Left lung (tissue), 10 donors: ENCODE data around the gene SSBP4. TPM values are rescaled to one million over a fixed set of nuclear protein-coding genes. Genes with fewer than 3 reads are reported as not detected.
A peak's percentile ranks its signal among the peaks of the same experiment; 100 is the strongest.

Experiments used
- ATAC-seq: fragments of 200-7000 bp; cut with Tn5 transposase; one replicate; pipeline ENCODE4 v1.9.1; 2020; ENCODE audit warnings: moderate library complexity
- DNase-seq, 4 donors: peaks; one replicate each; pipeline ENCODE4 v3.0.0-alpha.2; 2013 to 2020
- H3K27ac ChIP-seq, 2 donors: fragments of 200-600 bp; sonication (generic) in 1 of 2; one replicate each; pipeline versions ENCODE4 v1.5.0 to v1.8.0; 2020 to 2021
- H3K27me3 ChIP-seq, 2 donors: fragments of 200-600 bp; sonication (generic) in 1 of 2; one replicate each; pipeline versions ENCODE4 v1.5.0 to v1.8.0; 2020 to 2021
- H3K36me3 ChIP-seq, 2 donors: fragments of 200-600 bp; sonication (generic) in 1 of 2; one replicate each; pipeline versions ENCODE4 v1.5.0 to v1.8.0; 2020 to 2021
- H3K4me1 ChIP-seq, 2 donors: fragments of 200-600 bp; one replicate each; pipeline ENCODE4 v1.8.0; 2021
- H3K4me3 ChIP-seq, 2 donors: fragments of 200-600 bp; sonication (generic) in 1 of 2; one replicate each; pipeline versions ENCODE4 v1.5.0 to v1.8.0; 2020 to 2021; ENCODE audit warnings: mild to moderate bottlenecking in 1 of 2
- H3K9me3 ChIP-seq, 2 donors: fragments of 200-600 bp; sonication (generic) in 1 of 2; one replicate each; pipeline versions ENCODE4 v1.5.0 to v1.8.0; 2020 to 2021
- CTCF ChIP-seq, 2 donors: fragments of 200-600 bp; sonication (generic) in 1 of 2; IDR thresholded peaks; one replicate each; pipeline versions ENCODE4 v1.5.0 to v1.8.0; 2021; ENCODE audit warnings: antibody characterized with exemption in 2 of 2
- intact Hi-C, 2 donors: fragments of 100-400 bp; cut with DNase I; formaldehyde crosslinking; loops; one replicate each; pipeline versions ENCODE4 v1.11.2 to v1.14.2; 2022
- polyA plus RNA-seq, 6 donors: library from polyadenylated mRNA; unstranded; fragments of 120-200 nt; gene quantifications; one replicate each; pipeline ENCODE4 v1.2.1, GENCODE V29; 2013; ENCODE audit not compliant: insufficient read length in 6 of 6
- total RNA-seq, 2 donors: library from RNA; stranded (reverse); fragmentation: NEBNext Ultra II Directional; extraction: Animal tissue kit (Norgen Biotek cat#: 25700); gene quantifications; one replicate each; pipeline ENCODE4 v1.2.1, GENCODE V29; 2021
- donor health status: DM: no; HTN: yes; CAD: no.
- donor health status: DM: no; HTN: no; CAD: no.

The SSBP4 gene
- total and polyA plus RNA-seq, 8 donors: 49.8 to 99.8 (median 74.5) TPM

DNA sequence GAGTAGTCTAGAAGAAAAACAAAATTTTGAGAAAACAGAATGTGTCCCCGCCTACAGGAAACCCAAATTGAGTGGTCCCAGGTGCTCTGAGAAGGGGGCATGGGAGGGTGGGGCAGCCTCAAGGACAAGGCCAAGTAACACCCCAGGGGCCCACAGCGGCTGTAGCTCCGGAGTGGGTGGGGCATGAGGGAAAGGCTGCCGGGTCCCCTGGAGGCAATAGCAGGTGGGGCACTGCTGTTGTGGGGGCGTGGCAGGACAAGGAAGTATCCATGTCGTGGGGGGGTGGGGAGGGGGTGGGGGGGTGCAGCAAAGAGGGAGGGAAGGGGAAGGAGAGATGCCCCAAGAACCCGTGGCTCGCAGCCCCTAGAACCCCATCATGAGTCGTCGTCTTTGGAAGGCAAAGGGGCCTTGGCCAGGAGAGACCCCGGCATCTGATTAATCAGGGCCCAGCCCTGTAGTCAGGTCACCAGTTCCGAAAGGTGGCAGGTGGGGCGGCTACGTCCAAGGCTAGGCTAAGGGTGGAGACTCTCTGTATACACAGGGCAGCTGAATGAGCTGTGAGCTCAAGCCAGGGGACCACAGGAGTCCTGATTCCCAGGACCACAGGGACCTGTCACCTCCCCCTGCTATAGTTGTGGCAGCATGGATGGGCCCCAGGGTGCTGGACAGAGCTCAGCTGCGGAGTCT, 26.2 kb downstream of the SSBP4 start:
- ATAC-seq: no peak
- intact Hi-C loops: no loop called here
- H3K36me3 ChIP-seq: peaks cover 0 to 76% of the 10 kb centered on the region in 2 donors
- TF ChIP-seq CTCF (IDR thresholded peaks at IDR 0.05): no peak
- H3K4me1 ChIP-seq: no peaks in the 10 kb centered on the region
- no peak overlapping the region for H3K27ac ChIP-seq
- H3K27me3 ChIP-seq: no peaks in the 10 kb centered on the region
- DNase-seq: no peak
- H3K9me3 ChIP-seq: no peaks in the 10 kb centered on the region
- no peak overlapping the region for H3K4me3 ChIP-seq

DNA sequence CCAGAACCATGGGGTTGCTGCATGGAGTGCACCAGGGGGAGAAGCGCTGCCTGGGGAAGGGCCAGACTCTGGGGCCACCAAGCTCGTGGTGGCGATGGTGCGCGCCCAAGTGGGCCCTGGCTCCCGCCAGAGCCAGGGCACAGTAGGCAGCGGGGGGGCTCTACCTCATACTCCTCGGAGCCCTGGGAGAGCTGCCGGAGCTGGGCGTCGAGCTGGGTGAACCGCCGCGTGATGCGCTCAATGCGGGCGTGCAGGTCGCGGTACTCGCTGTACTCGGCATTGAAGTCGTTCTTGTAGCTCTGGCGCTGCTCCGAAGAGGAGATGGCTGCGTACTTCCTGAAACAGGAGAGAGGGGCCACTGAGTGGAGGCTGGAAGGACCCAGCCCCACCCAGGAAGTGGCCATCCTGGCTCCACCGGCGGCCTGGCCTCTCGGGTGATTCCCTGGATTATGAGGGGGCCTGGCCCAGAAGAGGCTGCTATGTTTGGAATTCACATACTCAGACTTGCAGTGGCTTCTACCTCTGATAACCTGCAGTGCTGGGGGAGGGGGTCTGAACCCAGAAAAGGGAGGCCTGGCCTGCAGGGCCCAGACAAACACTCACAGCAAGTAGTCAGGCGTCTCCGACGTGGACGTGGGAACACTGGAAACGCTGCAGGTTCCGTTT, 27.1 kb downstream of the SSBP4 start:
- H3K36me3 ChIP-seq: peaks cover 0 to 85% of the 10 kb centered on the region in 2 donors
- intact Hi-C loops: no loop called here
- DNase-seq (peak in 1 of 4 donors; percentile 60), ATAC-seq (no peak)
- H3K4me1 ChIP-seq: peaks cover 4 to 6% of the 10 kb centered on the region in 2 donors
- no peak overlapping the region for H3K27ac ChIP-seq
- no peaks in the 10 kb centered on the region for H3K9me3 ChIP-seq
- TF ChIP-seq CTCF (IDR thresholded peaks at IDR 0.05): no peak
- no peaks in the 10 kb centered on the region for H3K27me3 ChIP-seq
- H3K4me3 ChIP-seq: no peak overlapping the region

GRCh38 chr19:18446811-18447359, 27.7 kb downstream of the SSBP4 start:
- ATAC-seq (no peak), DNase-seq (no peak)
- Histone ChIP-seq H3K4me1 (peaks cover 5 to 6% of the 10 kb centered on the region in 2 donors), H3K27ac (no peak overlapping the region), H3K4me3 (no peak overlapping the region), H3K9me3 (no peaks in the 10 kb centered on the region), H3K36me3 (peaks cover 0 to 91% of the 10 kb centered on the region in 2 donors), H3K27me3 (no peaks in the 10 kb centered on the region)
- intact Hi-C loops: no loop called here
- TF ChIP-seq CTCF (IDR thresholded peaks at IDR 0.05): no peak

DNA sequence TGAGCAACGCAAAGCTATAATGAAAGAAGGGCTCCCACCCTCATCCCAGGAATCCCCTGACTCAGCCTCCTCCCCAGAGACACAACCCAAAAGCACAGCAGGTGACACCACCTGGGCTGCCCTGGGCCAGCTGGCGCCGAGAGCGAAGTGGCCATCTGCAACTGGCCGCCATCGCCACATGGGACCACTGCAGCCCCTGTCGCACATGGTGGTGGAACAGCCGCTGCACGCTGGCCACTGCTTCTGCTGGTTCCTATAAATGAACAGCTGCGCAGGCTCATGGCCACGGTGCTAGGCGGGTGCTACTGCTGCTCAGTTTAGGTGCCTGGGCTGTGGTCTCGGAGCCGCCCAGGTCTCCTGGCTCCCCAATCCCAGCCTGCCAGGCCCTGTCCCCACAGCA, 30.4 kb downstream of the SSBP4 start:
- no peak for ATAC-seq
- no peak for DNase-seq
- Histone ChIP-seq H3K4me3 (no peak overlapping the region), H3K36me3 (peaks cover 0 to 99% of the 10 kb centered on the region in 2 donors), H3K9me3 (no peaks in the 10 kb centered on the region), H3K27me3 (no peaks in the 10 kb centered on the region), H3K4me1 (peaks cover 5 to 6% of the 10 kb centered on the region in 2 donors), H3K27ac (no peak overlapping the region)
- intact Hi-C loops: no loop called here
- TF ChIP-seq CTCF (IDR thresholded peaks at IDR 0.05): no peak
